AG09309 (cell line): ENCODE results near the gene CYB561D1.

Source experiments
- DNase-seq: peaks from one replicate; pipeline ENCODE4 v3.0.0-alpha.2; 2010; ENCODE audit warnings: low read depth
- H3K4me3 ChIP-seq: 2 replicates; pipeline ENCODE4 v1.5.1; 2011; ENCODE audit warnings: mild to moderate bottlenecking, low read depth, low read length, moderate library complexity; ENCODE audit not compliant: control insufficient read depth
- CTCF ChIP-seq: IDR thresholded peaks from 2 replicates; pipeline ENCODE4 v1.5.1; 2011; ENCODE audit warnings: mild to moderate bottlenecking, low read depth, low read length, inconsistent platforms; ENCODE audit not compliant: insufficient read depth, control insufficient read depth; ENCODE audit errors: missing control alignments

CYB561D1 gene

GRCh38 chr1:109517337-109517736 lies 23.4 kb downstream of the CYB561D1 start:
- no peak overlapping the region for H3K4me3 ChIP-seq
- no peak for TF ChIP-seq CTCF
- DNase-seq = no peak

GRCh38 chr1:109521002-109521951 lies 27.4 kb downstream of the CYB561D1 start:
- no peak overlapping the region for H3K4me3 ChIP-seq
- DNase-seq = no peak
- no peak for TF ChIP-seq CTCF

- H3K4me3 ChIP-seq = no peak overlapping the region
- TF ChIP-seq CTCF = no peak
- no peak for DNase-seq
These were observed 28.1 kb downstream of the CYB561D1 start for GRCh38 chr1:109522026-109522425.

GRCh38 chr1:109523706-109524105 lies 29.8 kb downstream of the CYB561D1 start:
- no peak for TF ChIP-seq CTCF
- no peak for DNase-seq
- no peak overlapping the region for H3K4me3 ChIP-seq

- TF ChIP-seq CTCF = no peak
- H3K4me3 ChIP-seq = no peak overlapping the region
- no peak for DNase-seq
These were observed 33.4 kb downstream of the CYB561D1 start for GRCh38 chr1:109527098-109527811.

- no peak for TF ChIP-seq CTCF
- DNase-seq = no peak
- no peak overlapping the region for H3K4me3 ChIP-seq
These were observed 34.2 kb downstream of the CYB561D1 start for GRCh38 chr1:109527846-109528695.
